Activated CD4-positive, alpha-beta T cell treated with anti-CD3 and anti-CD28 coated beads, Interleukin-2, Interleukin-6, amounts not matched to agents 100 ng/mL and 50 ng/mL, durations not matched to agents 16 hours and 8 hours (primary cell): ENCODE data around the gene DLX2.
"Not testable (repeated sequence)": the region's sequence is repeated elsewhere in the genome, so short reads cannot be mapped to it uniquely, and the experiment has no call there.

Experiments used
- DNase-seq: peaks from one replicate; pipeline ENCODE4 v3.0.0-alpha.2; 2020

DLX2 gene

GRCh38 chr2:172081221-172082022 is 21.3 kb downstream of the DLX2 start:
- no peak for DNase-seq

- no peak for DNase-seq
Measured at GRCh38 chr2:172080641-172081220, 22.0 kb downstream of the DLX2 start.

- no peak for DNase-seq
Measured at GRCh38 chr2:172079838-172080640, 22.7 kb downstream of the DLX2 start.

- DNase-seq = no peak
Measured at GRCh38 chr2:172079416-172079815, 23.3 kb downstream of the DLX2 start.

- DNase-seq = no peak
Measured at GRCh38 chr2:172074254-172074653, 28.4 kb downstream of the DLX2 start.

GRCh38 chr2:172073518-172073917 is 29.2 kb downstream of the DLX2 start:
- DNase-seq = no peak

GRCh38 chr2:172072706-172073105 is 30.0 kb downstream of the DLX2 start:
- DNase-seq = no peak

GRCh38 chr2:172072303-172072702 is 30.4 kb downstream of the DLX2 start:
- no peak for DNase-seq

- no peak for DNase-seq
Measured at GRCh38 chr2:172070936-172071335, 31.8 kb downstream of the DLX2 start.

GRCh38 chr2:172067905-172068304 is 34.8 kb downstream of the DLX2 start:
- DNase-seq = not testable (repeated sequence)

- no peak for DNase-seq
Measured at GRCh38 chr2:172066394-172066886, 36.3 kb downstream of the DLX2 start.

GRCh38 chr2:172065111-172065510 is 37.6 kb downstream of the DLX2 start:
- no peak for DNase-seq

- DNase-seq = no peak
Measured at GRCh38 chr2:172063446-172063845, 39.3 kb downstream of the DLX2 start.

GRCh38 chr2:172062402-172063004 is 40.2 kb downstream of the DLX2 start:
- no peak for DNase-seq

- not testable (repeated sequence) for DNase-seq
Measured at GRCh38 chr2:172060118-172060517, 42.6 kb downstream of the DLX2 start.

- no peak for DNase-seq
Measured at GRCh38 chr2:172058660-172059059, 44.0 kb downstream of the DLX2 start.

- no peak for DNase-seq
Measured at GRCh38 chr2:172056293-172056692, 46.4 kb downstream of the DLX2 start.

GRCh38 chr2:172053486-172053885 is 49.2 kb downstream of the DLX2 start:
- no peak for DNase-seq

- no peak for DNase-seq
Measured at GRCh38 chr2:172052000-172052983, 50.4 kb downstream of the DLX2 start.

- no peak for DNase-seq
Measured at GRCh38 chr2:172050479-172051125, 52.1 kb downstream of the DLX2 start.

GRCh38 chr2:172049567-172050120 is 53.1 kb downstream of the DLX2 start:
- DNase-seq = no peak
